Measurements from ENCODE around the gene ENOX1.

DNA sequence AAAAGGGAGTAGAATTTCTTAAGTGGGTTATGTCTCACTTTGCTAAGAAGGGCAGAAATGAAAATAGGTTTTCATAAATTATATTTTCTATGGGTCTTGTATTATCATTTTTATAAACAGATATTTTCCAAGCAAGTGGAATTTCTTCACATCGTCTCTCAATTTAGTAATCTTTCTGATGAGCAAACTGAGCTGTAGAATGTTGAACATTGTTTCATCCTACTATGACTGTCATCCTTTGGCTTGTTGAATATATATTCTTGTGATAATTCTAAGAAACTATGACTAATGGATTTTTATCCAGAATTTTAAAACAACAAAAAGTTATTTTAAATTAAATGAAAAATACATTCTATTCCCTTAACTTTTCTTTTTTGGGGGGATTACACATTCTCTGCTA, 313.8 kb downstream of the ENOX1 start:
- TF ChIP-seq, protein P1, sequence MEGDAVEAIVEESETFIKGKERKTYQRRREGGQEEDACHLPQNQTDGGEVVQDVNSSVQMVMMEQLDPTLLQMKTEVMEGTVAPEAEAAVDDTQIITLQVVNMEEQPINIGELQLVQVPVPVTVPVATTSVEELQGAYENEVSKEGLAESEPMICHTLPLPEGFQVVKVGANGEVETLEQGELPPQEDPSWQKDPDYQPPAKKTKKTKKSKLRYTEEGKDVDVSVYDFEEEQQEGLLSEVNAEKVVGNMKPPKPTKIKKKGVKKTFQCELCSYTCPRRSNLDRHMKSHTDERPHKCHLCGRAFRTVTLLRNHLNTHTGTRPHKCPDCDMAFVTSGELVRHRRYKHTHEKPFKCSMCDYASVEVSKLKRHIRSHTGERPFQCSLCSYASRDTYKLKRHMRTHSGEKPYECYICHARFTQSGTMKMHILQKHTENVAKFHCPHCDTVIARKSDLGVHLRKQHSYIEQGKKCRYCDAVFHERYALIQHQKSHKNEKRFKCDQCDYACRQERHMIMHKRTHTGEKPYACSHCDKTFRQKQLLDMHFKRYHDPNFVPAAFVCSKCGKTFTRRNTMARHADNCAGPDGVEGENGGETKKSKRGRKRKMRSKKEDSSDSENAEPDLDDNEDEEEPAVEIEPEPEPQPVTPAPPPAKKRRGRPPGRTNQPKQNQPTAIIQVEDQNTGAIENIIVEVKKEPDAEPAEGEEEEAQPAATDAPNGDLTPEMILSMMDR (IDR thresholded peaks at IDR 0.05) = no peak
- TF ChIP-seq POLR2A (IDR thresholded peaks at IDR 0.05) = no peak
- no peak for TF ChIP-seq POLR2AphosphoS5 (IDR thresholded peaks at IDR 0.05)
- TF ChIP-seq EP300 (IDR thresholded peaks at IDR 0.05) = no peak
